Measurements from ENCODE around the gene ZFP57.

GRCh38 chr6:29702519-29703103, 21.7 kb upstream of the ZFP57 start:
- TF ChIP-seq, protein P1, sequence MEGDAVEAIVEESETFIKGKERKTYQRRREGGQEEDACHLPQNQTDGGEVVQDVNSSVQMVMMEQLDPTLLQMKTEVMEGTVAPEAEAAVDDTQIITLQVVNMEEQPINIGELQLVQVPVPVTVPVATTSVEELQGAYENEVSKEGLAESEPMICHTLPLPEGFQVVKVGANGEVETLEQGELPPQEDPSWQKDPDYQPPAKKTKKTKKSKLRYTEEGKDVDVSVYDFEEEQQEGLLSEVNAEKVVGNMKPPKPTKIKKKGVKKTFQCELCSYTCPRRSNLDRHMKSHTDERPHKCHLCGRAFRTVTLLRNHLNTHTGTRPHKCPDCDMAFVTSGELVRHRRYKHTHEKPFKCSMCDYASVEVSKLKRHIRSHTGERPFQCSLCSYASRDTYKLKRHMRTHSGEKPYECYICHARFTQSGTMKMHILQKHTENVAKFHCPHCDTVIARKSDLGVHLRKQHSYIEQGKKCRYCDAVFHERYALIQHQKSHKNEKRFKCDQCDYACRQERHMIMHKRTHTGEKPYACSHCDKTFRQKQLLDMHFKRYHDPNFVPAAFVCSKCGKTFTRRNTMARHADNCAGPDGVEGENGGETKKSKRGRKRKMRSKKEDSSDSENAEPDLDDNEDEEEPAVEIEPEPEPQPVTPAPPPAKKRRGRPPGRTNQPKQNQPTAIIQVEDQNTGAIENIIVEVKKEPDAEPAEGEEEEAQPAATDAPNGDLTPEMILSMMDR (IDR thresholded peaks at IDR 0.05; ENCODE audit: low read length), result peak; percentile 54
- TF ChIP-seq EZH2 (optimal IDR thresholded peaks at IDR 0.05; ENCODE audit: low read depth, low read length), result no peak
- no peak for TF ChIP-seq EZH2phosphoT487 (IDR thresholded peaks at IDR 0.05; ENCODE audit: low read length)

All from MM.1S (cell line).